ENCODE data around the gene C20orf173. TPM values are rescaled to one million over a fixed set of nuclear protein-coding genes. Genes with fewer than 3 reads are reported as not detected.

The C20orf173 gene
- total RNA-seq, 1 experiment from 2014 or later: not detected

GRCh38 chr20:35502352-35502751 lies 27.1 kb downstream of the C20orf173 start (continued):
- TF ChIP-seq AFF4 (CRISPR knock-in tag; IDR thresholded peaks at IDR 0.05; ENCODE audit: borderline replicate concordance): no peak
- TF ChIP-seq NR3C1 (CRISPR knock-in tag; conservative IDR thresholded peaks at IDR 0.05; ENCODE audit: low read depth): no peak
- TF ChIP-seq PRDM15 (CRISPR knock-in tag; IDR thresholded peaks at IDR 0.05): no peak
- no peak for TF ChIP-seq NFE2L1 (CRISPR knock-in tag; IDR thresholded peaks at IDR 0.05)
- no peak for TF ChIP-seq TCF7 (CRISPR knock-in tag; IDR thresholded peaks at IDR 0.05; ENCODE audit: low read depth)

- ChIA-PET POLR2A (no interaction called here), CTCF (interaction anchor here (0.8 kb wide), 1 partner anchor 52 kb away, joined by 3 read pairs; no protein-coding TSS in a partner anchor)
- Mint-ChIP-seq H3K27me3 (ENCODE audit: low read depth) (no peaks in the 10 kb centered on the region), H3K4me1 (no peaks in the 10 kb centered on the region), H3K9me3 (no peaks in the 10 kb centered on the region), H3K4me3 (no peak overlapping the region), H3K36me3 (peaks cover 72% of the 10 kb centered on the region), H3K27ac (no peak overlapping the region)
- no peak for TF ChIP-seq SP1 (CRISPR knock-in tag; conservative IDR thresholded peaks at IDR 0.05)
- no peak for TF ChIP-seq AFF4 (CRISPR knock-in tag; IDR thresholded peaks at IDR 0.05; ENCODE audit: borderline replicate concordance)
- DNase-seq (ENCODE audit: low spot score): no peak
- no peak for ATAC-seq
Measured at GRCh38 chr20:35499271-35499670, 30.2 kb downstream of the C20orf173 start.

- Mint-ChIP-seq H3K9me3 (no peaks in the 10 kb centered on the region), H3K4me3 (no peak overlapping the region), H3K27me3 (ENCODE audit: low read depth) (no peaks in the 10 kb centered on the region), H3K36me3 (peaks cover 74% of the 10 kb centered on the region), H3K27ac (no peak overlapping the region; the same call in 1 of the 2 replicates), H3K4me1 (no peaks in the 10 kb centered on the region)
- DNase-seq (ENCODE audit: low spot score): no peak
- CTCF ChIA-PET: no interaction called here
- ATAC-seq: no peak
- TF ChIP-seq HMGA2 (CRISPR knock-in tag; IDR thresholded peaks at IDR 0.05) (no peak), NFYB (CRISPR knock-in tag; conservative IDR thresholded peaks at IDR 0.05; ENCODE audit: low read depth) (no peak), PRRX2 (CRISPR knock-in tag; IDR thresholded peaks at IDR 0.05) (no peak), ZNF532 (CRISPR knock-in tag; IDR thresholded peaks at IDR 0.05; ENCODE audit: borderline replicate concordance) (no peak), NR3C1 (CRISPR knock-in tag; conservative IDR thresholded peaks at IDR 0.05; ENCODE audit: low read depth) (no peak), ZNF512 (CRISPR knock-in tag; IDR thresholded peaks at IDR 0.05; ENCODE audit: borderline replicate concordance) (no peak), ETV6 (CRISPR knock-in tag; IDR thresholded peaks at IDR 0.05) (no peak), EMX1 (CRISPR knock-in tag; IDR thresholded peaks at IDR 0.05) (no peak), ZNF219 (CRISPR knock-in tag; IDR thresholded peaks at IDR 0.05; ENCODE audit: borderline replicate concordance) (no peak), ZNF232 (CRISPR knock-in tag; IDR thresholded peaks at IDR 0.05) (no peak), OVOL2 (CRISPR knock-in tag; IDR thresholded peaks at IDR 0.05; ENCODE audit: borderline replicate concordance) (no peak)
- POLR2A ChIA-PET: no interaction called here
Measured at GRCh38 chr20:35497780-35498189, 31.7 kb downstream of the C20orf173 start.
